ENCODE data around the gene CALM3.

The CALM3 gene

DNA sequence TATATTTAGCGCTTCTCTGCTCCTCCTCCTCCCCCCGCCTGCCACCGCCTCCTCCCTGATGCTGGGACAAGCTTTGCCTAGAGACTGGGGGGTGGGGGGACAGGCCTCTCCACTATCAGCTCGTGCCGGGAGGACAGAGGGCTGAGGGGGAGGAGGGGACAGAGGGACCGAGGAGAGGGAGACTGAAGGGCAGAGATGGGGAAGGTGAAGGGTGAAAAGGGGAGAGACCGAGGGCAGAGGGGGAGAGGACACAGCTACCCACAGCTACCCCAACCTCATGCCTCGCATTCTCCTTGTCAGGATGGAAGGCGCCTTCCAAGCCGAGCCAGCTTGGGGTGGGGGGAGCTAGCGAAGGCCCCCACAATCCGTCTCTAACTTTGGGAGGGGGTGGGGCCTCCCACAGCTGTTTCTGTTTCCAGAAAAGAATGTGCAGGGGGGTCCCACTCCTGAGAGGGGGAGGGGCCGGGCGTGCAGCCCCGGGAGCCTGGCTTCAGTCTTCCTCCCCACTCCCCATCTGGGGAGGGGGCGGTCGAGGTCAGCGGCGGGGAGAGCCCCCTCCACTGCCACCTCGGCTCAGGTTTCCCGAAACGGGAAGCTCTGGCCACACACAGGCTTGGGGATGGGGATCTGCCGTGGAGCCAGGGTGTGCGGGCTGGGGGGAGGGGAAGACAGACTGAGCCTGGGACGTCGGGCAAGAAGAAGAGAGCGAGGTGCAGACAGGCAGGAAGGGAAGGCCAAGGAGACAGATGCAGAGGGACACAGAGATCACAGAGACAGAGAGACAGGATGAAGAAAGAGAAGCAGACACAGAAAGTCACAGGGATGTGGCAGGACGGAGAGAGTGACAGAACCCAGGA lies 58.2 kb downstream of the CALM3 start:
- no peak overlapping the region for H3K4me3 ChIP-seq (ENCODE audit: low read length)
- DNase-seq (ENCODE audit: low read depth, low spot score) = no peak

DNA sequence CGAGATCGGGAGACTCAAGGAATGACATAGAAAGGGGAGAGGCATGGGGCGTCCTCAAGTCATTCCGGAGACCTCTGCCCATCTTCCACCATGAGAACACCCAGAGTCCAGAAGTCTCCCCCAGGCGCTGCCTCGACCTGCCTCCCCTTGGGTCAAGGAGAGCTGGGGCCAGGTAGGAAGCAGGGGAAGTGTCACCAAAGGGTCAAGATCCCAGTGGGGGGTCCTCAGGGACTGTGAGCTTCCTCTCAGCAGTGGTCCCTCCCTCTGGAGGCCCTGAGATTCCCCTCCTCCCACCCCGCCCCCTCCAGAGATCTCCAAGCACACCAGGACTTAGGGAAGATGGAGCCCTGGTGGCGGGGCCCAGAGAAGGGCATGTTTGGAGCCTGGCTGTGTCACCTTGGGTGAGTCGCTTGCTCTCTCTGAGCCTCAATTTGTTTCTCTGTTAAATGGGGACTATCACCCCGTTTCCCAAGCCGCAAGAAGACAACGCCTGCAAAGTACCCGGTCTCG lies 58.9 kb downstream of the CALM3 start:
- peak overlapping the region; percentile 45 for H3K4me3 ChIP-seq (ENCODE audit: low read length)

More for the DNA sequence above, 58.9 kb downstream of the CALM3 start:
- DNase-seq (ENCODE audit: low read depth, low spot score) = no peak
